GM19240 (cell line): ENCODE results near the gene GNAS.
A peak's percentile ranks its signal among the peaks of the same experiment; 100 is the strongest.

ENCODE experiments used
- DNase-seq: peaks from one replicate; pipeline ENCODE4 v3.0.0; 2011; ENCODE audit warnings: low spot score; ENCODE audit not compliant: insufficient read length

GNAS gene

DNA sequence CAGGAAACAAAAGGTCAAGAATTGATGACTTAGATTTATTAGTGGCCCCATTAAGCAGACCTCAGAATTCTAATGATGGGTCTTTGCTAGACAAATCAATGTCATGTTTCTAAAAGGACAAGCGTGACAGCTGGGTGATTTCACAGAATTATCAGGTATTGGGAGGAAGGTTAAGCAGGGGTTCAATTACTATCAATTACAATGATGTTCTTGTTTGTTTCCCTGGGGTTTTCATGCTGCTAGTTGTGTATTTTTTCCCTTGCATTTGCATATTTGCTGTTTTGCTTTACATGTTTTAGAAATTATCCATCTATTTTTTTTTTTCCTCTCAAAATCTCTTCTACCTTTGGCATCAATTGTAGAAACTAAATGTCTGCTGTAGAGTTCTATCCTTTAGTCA lies 27.9 kb downstream of the GNAS start:
- DNase-seq, result no peak

DNA sequence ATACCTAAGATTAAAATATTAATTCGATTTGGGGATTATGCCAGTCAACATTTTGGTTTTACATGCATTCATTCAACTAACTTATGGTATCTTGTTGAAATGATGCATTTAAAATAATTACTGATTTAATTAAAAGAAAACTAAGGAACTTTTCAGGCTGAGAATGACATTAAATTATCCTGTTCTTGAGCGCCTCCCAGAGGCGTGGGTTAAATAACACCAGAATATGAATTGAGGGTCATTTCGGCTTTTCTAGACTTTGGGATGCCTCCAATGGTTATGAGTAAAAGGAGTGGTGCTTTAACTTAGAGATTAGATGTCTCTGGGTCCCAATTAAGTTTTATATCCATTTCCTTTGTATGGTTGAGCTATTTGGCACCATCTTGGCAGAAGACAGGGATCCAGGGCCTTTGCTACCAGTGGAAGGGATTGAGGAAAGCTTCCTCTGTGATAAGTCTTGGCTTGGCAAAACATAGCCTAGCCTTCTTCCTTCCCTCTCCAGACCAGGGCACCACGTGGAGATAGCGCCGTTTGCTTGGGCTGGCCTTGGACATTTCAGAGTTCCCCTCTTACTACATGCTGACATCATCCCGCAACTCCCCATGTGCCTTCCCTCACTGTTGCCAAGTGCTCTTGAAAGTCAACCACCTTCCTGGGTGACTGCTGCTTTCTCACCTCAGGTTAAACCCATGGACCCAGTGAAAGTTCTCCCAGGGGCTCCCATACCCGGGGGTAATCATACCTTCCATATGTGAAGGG lies 28.7 kb downstream of the GNAS start:
- no peak for DNase-seq

DNA sequence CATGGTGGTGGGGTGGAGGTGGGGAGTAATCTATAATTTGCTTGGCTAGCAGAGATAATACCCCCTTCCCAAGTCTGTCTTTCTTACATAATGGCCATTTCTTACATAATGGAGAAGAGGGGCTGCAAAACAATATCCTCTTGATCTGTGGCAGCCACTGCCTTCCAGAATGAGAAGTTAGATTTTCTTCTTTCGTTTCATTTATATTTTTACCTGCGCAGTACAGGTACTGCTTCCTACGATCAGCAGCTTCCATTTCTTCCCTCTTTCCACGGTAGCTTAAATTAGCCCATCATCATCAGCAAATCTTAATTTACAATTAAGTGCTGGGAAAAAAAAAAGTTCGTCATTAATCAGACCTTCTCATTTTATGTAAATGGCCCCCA lies 30.2 kb downstream of the GNAS start:
- no peak for DNase-seq

DNA sequence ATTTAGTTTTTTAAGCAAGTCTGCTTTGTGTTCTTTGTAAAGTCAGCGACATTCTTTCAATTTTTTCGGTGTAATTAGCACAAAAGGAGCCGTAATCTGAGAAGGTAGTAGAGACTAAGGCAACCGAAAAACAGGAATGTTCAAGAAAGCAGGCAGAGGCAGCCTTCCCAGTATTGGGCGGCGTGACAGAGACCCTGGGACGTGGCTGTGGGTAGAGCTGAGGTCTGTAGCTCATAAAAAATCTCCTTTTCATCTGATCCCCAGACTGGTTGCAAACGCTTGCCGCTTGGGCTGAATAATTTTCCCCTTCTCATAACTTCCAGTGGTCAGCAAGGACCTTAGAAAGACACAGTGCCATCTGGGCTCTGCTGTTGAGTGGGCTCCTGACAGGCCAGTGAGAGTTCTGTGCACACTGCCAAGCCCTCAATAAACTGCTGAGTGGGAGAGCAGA lies 30.8 kb downstream of the GNAS start:
- DNase-seq, result no peak

- no peak for DNase-seq
Observed at GRCh38 chr20:58884966-58885365, 32.5 kb downstream of the GNAS start.

GRCh38 chr20:58886546-58886945 lies 34.0 kb downstream of the GNAS start:
- DNase-seq, result peak; percentile 57

GRCh38 chr20:58888103-58888502 lies 35.6 kb downstream of the GNAS start:
- DNase-seq, result no peak

- peak; percentile 74 for DNase-seq
Observed at GRCh38 chr20:58888521-58889333, 36.2 kb downstream of the GNAS start.

GRCh38 chr20:58889334-58889760 lies 36.8 kb downstream of the GNAS start:
- DNase-seq, result no peak

- no peak for DNase-seq
Observed at GRCh38 chr20:58889798-58890517, 37.4 kb downstream of the GNAS start.

GRCh38 chr20:58890518-58891085 lies 38.1 kb downstream of the GNAS start:
- DNase-seq, result peak; percentile 30

GRCh38 chr20:58891086-58891717 lies 38.7 kb downstream of the GNAS start:
- peak; percentile 68 for DNase-seq

DNA sequence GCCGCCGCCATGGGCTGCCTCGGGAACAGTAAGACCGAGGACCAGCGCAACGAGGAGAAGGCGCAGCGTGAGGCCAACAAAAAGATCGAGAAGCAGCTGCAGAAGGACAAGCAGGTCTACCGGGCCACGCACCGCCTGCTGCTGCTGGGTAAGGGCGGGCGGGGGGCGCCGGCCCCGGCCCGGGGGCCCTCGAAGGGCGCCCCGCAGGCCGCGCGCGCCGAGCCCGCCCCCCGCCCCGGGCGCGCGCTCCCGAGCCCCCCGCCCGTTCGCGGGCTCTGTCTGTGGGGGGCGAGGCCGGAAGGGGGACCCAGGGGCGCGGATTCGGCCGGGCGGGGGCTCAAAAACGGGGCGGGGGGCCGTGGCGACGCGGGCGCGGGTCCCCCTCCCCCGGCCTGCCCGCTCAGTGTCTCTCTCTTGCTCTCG lies 39.2 kb downstream of the GNAS start:
- DNase-seq, result no peak

- peak; percentile 76 for DNase-seq
Observed at GRCh38 chr20:58892141-58892931, 39.8 kb downstream of the GNAS start.

DNA sequence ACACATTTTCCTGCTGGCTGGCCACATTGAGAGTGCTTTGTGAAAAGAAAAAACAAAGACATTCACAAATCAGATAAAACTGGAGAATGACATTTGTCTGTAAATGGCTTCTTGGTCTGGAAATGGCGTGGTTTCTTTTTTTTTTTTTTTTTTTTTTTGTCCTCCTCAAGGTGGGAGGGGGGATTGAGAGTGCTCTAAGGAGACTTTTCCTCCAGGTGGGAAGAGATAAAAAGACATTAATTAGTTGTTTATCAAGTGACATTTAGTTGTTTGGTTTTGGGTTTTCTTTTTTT lies 40.4 kb downstream of the GNAS start:
- no peak for DNase-seq

DNA sequence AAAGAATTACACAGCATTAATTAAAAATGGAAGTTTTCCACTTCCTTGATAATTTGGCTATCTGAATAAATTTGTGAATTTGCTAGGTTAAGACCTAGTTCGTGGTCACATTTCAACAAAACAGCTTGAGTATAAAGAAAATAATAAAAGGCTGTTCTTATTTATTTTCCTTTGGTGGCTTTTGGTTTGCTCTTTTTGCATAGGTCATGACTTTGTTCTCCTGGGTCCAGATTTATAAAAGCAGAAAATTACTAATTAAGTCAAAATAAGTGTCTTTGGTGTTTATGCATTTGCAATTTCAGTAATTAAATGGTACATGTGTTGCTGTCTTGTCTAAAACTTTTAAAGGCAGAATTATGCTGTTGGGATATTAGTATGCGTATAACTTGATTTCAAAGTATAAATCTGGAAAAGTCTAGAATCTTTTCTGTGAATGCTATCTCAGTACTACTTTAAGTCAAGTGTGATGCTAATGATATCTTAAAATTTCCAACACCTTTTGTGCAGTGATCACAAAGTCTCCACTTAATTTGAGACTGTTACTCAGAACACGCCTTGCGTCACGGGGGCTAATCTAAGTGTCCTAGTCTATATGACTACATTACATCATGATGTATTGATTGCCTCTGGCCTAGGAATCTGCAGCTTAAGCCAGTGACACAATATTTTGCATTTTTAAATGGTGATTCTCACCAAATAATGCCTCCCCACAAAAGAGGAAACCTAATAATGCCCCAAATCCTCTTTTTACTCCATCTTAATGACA lies 41.0 kb downstream of the GNAS start:
- no peak for DNase-seq

GRCh38 chr20:58894652-58895447 lies 42.3 kb downstream of the GNAS start:
- DNase-seq, result no peak

- DNase-seq, result no peak
Observed at GRCh38 chr20:58895448-58896180, 43.1 kb downstream of the GNAS start.
